ENCODE results near the gene HTATIP2.

HTATIP2 gene

DNA sequence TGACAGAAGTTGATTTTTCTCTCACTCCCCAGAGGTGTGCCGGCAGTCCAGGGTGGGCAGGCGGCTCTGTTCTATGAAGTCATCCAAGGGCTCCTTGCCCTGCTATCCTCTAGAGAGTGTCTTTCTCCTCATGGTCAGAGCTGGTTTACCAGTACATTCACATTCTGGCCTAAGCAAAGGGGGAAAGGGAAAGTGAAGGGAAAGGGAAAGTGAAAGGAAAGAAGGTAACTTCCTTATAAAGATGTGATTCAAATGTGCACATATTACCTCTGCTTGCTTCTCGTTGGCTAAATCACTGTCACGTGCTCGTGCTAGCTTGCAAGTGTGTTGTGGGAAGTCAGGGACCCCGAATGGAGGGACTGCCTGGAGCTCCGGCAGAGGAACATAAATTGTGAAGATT lies 2.9 kb upstream of the HTATIP2 start:
- Histone ChIP-seq H3K36me3 (ENCODE audit: control insufficient read depth, low read length) (no peaks in the 10 kb centered on the region), H3K9me2 (replicated peaks; ENCODE audit: control insufficient read depth, low read length) (no peaks in the 10 kb centered on the region), H3K27me3 (ENCODE audit: control insufficient read depth, low read length) (peaks cover 7% of the 10 kb centered on the region; the same call in 1 of the 2 replicates), H3K79me2 (ENCODE audit: control insufficient read depth, low read length) (peaks cover 9% of the 10 kb centered on the region), H3K4me1 (ENCODE audit: control insufficient read depth, low read length) (peaks cover 24% of the 10 kb centered on the region), H3K27ac (ENCODE audit: low read depth, low read length) (no peak overlapping the region), H3K9me3 (ENCODE audit: control insufficient read depth, insufficient read depth, low read length) (no peaks in the 10 kb centered on the region), H4K20me1 (ENCODE audit: control insufficient read depth, insufficient read depth, low read depth, low read length) (no peaks in the 10 kb centered on the region), H3K4me2 (ENCODE audit: low read length) (no peak overlapping the region), H3F3A (ENCODE audit: control insufficient read depth, insufficient read depth) (no peaks in the 10 kb centered on the region), H3K4me3 (ENCODE audit: low read length) (no peak overlapping the region)
- TF ChIP-seq, protein P1, sequence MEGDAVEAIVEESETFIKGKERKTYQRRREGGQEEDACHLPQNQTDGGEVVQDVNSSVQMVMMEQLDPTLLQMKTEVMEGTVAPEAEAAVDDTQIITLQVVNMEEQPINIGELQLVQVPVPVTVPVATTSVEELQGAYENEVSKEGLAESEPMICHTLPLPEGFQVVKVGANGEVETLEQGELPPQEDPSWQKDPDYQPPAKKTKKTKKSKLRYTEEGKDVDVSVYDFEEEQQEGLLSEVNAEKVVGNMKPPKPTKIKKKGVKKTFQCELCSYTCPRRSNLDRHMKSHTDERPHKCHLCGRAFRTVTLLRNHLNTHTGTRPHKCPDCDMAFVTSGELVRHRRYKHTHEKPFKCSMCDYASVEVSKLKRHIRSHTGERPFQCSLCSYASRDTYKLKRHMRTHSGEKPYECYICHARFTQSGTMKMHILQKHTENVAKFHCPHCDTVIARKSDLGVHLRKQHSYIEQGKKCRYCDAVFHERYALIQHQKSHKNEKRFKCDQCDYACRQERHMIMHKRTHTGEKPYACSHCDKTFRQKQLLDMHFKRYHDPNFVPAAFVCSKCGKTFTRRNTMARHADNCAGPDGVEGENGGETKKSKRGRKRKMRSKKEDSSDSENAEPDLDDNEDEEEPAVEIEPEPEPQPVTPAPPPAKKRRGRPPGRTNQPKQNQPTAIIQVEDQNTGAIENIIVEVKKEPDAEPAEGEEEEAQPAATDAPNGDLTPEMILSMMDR (IDR thresholded peaks at IDR 0.05; ENCODE audit: low read depth, low read length, poor library complexity, severe bottlenecking), result no peak
- TF ChIP-seq EZH2phosphoT487 (IDR thresholded peaks at IDR 0.05; ENCODE audit: borderline replicate concordance, low read length), result no peak

DNA sequence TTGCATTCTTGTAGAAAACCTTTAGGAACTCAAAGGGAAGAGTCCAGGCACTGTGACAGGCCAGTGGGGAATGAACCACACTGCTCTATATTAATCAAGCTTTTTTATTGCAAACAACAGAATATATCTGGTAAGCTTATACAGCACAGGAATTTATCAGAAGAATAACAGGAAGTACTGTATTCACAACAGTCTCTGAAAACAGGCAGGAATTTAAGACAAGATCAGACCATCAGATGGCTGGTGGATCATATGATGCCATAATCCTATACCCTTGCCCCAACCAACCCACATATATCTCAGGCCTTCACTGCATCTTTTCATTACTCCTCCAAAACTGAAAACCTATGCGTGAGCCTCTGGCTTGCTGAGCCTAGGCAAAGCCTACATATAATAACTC lies 1.0 kb upstream of the HTATIP2 start:
- H3K4me2 ChIP-seq (ENCODE audit: low read length), result no peak overlapping the region
- no peaks in the 10 kb centered on the region for H3F3A ChIP-seq (ENCODE audit: control insufficient read depth, insufficient read depth)
- no peaks in the 10 kb centered on the region for H3K9me2 ChIP-seq (replicated peaks; ENCODE audit: control insufficient read depth, low read length)
- no peaks in the 10 kb centered on the region for H4K20me1 ChIP-seq (ENCODE audit: control insufficient read depth, insufficient read depth, low read depth, low read length)
- peaks cover 5% of the 10 kb centered on the region; the same call in 1 of the 2 replicates for H3K27me3 ChIP-seq (ENCODE audit: control insufficient read depth, low read length)
- H3K4me1 ChIP-seq (ENCODE audit: control insufficient read depth, low read length), result peaks cover 24% of the 10 kb centered on the region
- H3K36me3 ChIP-seq (ENCODE audit: control insufficient read depth, low read length), result no peaks in the 10 kb centered on the region
- no peak overlapping the region for H3K27ac ChIP-seq (ENCODE audit: low read depth, low read length)
- no peaks in the 10 kb centered on the region for H3K9me3 ChIP-seq (ENCODE audit: control insufficient read depth, insufficient read depth, low read length)
- no peak for TF ChIP-seq EZH2phosphoT487 (IDR thresholded peaks at IDR 0.05; ENCODE audit: borderline replicate concordance, low read length)
- TF ChIP-seq, protein P1 (IDR thresholded peaks at IDR 0.05; ENCODE audit: low read depth, low read length, poor library complexity, severe bottlenecking), result no peak
- no peak overlapping the region for H3K4me3 ChIP-seq (ENCODE audit: low read length)
- peaks cover 9% of the 10 kb centered on the region for H3K79me2 ChIP-seq (ENCODE audit: control insufficient read depth, low read length)

DNA sequence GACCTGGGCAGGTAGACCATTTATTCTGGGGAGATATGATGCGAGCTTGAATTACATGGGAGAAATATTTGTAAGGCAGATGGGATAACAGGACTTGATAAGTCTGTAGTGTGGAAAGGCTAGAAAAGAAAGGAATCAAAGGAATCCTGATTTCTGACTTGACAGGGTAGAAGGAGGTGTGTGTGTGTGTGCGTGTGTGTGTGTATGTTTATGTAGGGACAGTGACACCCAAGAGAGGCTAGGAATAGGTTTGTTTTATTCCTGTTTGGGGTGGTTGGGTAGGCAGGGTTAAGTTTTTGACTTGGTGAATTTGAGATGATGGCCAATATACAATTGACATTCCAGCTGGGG lies 390 bp upstream of the HTATIP2 start:
- Histone ChIP-seq H3K36me3 (ENCODE audit: control insufficient read depth, low read length) (no peaks in the 10 kb centered on the region), H3K27ac (ENCODE audit: low read depth, low read length) (no peak overlapping the region), H3K27me3 (ENCODE audit: control insufficient read depth, low read length) (no peaks in the 10 kb centered on the region), H4K20me1 (ENCODE audit: control insufficient read depth, insufficient read depth, low read depth, low read length) (no peaks in the 10 kb centered on the region), H3K4me3 (ENCODE audit: low read length) (peak overlapping the region; percentile 81), H3K79me2 (ENCODE audit: control insufficient read depth, low read length) (peaks cover 9% of the 10 kb centered on the region), H3K9me2 (replicated peaks; ENCODE audit: control insufficient read depth, low read length) (no peaks in the 10 kb centered on the region), H3F3A (ENCODE audit: control insufficient read depth, insufficient read depth) (no peaks in the 10 kb centered on the region), H3K9me3 (ENCODE audit: control insufficient read depth, insufficient read depth, low read length) (no peaks in the 10 kb centered on the region), H3K4me1 (ENCODE audit: control insufficient read depth, low read length) (peaks cover 24% of the 10 kb centered on the region), H3K4me2 (ENCODE audit: low read length) (peak overlapping the region; percentile 85)
- TF ChIP-seq, protein P1 (IDR thresholded peaks at IDR 0.05; ENCODE audit: low read depth, low read length, poor library complexity, severe bottlenecking), result no peak
- no peak for TF ChIP-seq EZH2phosphoT487 (IDR thresholded peaks at IDR 0.05; ENCODE audit: borderline replicate concordance, low read length)
